ENCODE data around the gene DIP2C.

The DIP2C gene

GRCh38 chr10:385571-386300, 303.7 kb downstream of the DIP2C start:
- no peak for DNase-seq (ENCODE audit: low read depth in 4 of 4, low spot score in 1 of 4)

GRCh38 chr10:384538-385305, 304.7 kb downstream of the DIP2C start:
- DNase-seq (ENCODE audit: low read depth in 4 of 4, low spot score in 1 of 4), result no peak

GRCh38 chr10:383519-383918, 305.9 kb downstream of the DIP2C start:
- DNase-seq (ENCODE audit: low read depth in 4 of 4, low spot score in 1 of 4), result no peak

GRCh38 chr10:381805-382204, 307.7 kb downstream of the DIP2C start:
- no peak for DNase-seq (ENCODE audit: low read depth in 4 of 4, low spot score in 1 of 4)

GRCh38 chr10:381346-381745, 308.1 kb downstream of the DIP2C start:
- no peak for DNase-seq (ENCODE audit: low read depth in 4 of 4, low spot score in 1 of 4)

- DNase-seq (ENCODE audit: low read depth in 4 of 4, low spot score in 1 of 4), result no peak
Measured at GRCh38 chr10:380313-380940, 309.0 kb downstream of the DIP2C start.

- DNase-seq (ENCODE audit: low read depth in 4 of 4, low spot score in 1 of 4), result no peak
Measured at GRCh38 chr10:378930-379704, 310.4 kb downstream of the DIP2C start.

GRCh38 chr10:378230-378929, 311.1 kb downstream of the DIP2C start:
- no peak for DNase-seq (ENCODE audit: low read depth in 4 of 4, low spot score in 1 of 4)

- DNase-seq (ENCODE audit: low read depth in 4 of 4, low spot score in 1 of 4), result no peak
Measured at GRCh38 chr10:377228-377627, 312.2 kb downstream of the DIP2C start.

- no peak for DNase-seq (ENCODE audit: low read depth in 4 of 4, low spot score in 1 of 4)
Measured at GRCh38 chr10:375815-376505, 313.5 kb downstream of the DIP2C start.

GRCh38 chr10:374354-374753, 315.1 kb downstream of the DIP2C start:
- no peak for DNase-seq (ENCODE audit: low read depth in 4 of 4, low spot score in 1 of 4)

- DNase-seq (ENCODE audit: low read depth in 4 of 4, low spot score in 1 of 4), result no peak
Measured at GRCh38 chr10:373526-374309, 315.8 kb downstream of the DIP2C start.

- no peak for DNase-seq (ENCODE audit: low read depth in 4 of 4, low spot score in 1 of 4)
Measured at GRCh38 chr10:373015-373414, 316.5 kb downstream of the DIP2C start.

- no peak for DNase-seq (ENCODE audit: low read depth in 4 of 4, low spot score in 1 of 4)
Measured at GRCh38 chr10:372566-372965, 316.9 kb downstream of the DIP2C start.

GRCh38 chr10:371515-371914, 318.0 kb downstream of the DIP2C start:
- DNase-seq (ENCODE audit: low read depth in 4 of 4, low spot score in 1 of 4), result no peak

- no peak for DNase-seq (ENCODE audit: low read depth in 4 of 4, low spot score in 1 of 4)
Measured at GRCh38 chr10:370449-370825, 319.0 kb downstream of the DIP2C start.

- no peak for DNase-seq (ENCODE audit: low read depth in 4 of 4, low spot score in 1 of 4)
Measured at GRCh38 chr10:369684-370448, 319.6 kb downstream of the DIP2C start.

GRCh38 chr10:369221-369683, 320.2 kb downstream of the DIP2C start:
- DNase-seq (ENCODE audit: low read depth in 4 of 4, low spot score in 1 of 4), result no peak
